Measurements from ENCODE around the gene FAM149A. TPM values are rescaled to one million over a fixed set of nuclear protein-coding genes. Genes with fewer than 3 reads are reported as not detected.

The FAM149A gene
- total RNA-seq, 1 experiment from 2014 or later: 14.6 TPM

DNA sequence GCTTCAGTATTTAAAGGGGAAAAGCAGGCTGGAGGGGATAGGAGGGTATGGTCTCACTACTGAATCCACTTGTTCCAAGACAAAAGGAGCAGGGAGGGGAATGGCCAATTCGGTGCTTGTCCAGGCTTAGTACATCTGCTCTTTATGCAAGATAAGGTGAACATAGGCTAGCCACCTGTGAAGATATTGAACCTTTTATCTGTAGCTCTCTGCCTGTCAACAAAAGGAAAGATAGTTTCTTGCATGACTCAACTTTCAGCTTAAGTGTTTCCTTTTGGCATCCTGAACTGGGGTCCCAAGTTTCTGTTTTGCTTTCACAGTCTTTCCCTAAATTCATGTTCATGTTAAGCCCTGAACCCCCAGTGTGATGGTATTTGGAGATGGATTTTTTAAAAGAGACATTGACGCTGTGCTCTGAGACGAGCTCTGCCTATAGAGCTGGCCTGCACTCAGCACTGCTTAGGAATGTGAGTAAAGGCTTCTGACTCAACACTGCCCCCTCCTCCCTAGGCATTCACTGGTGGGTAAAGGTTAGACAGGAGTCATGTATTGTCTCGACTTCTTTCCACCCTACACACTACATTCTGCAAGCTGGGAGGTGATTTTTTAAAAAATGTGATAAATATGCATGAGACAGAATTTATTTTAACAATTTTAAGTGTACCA, 28.2 kb downstream of the FAM149A start (continued):
- TF ChIP-seq HMGXB4 (CRISPR knock-in tag; IDR thresholded peaks at IDR 0.05) (no peak), CBFB (CRISPR knock-in tag; IDR thresholded peaks at IDR 0.05; ENCODE audit: low read depth) (no peak), SMAD3 (CRISPR knock-in tag; IDR thresholded peaks at IDR 0.05; ENCODE audit: borderline replicate concordance) (no peak), OVOL2 (CRISPR knock-in tag; IDR thresholded peaks at IDR 0.05; ENCODE audit: borderline replicate concordance) (no peak), NR2C2 (CRISPR knock-in tag; IDR thresholded peaks at IDR 0.05) (no peak), PRRX2 (CRISPR knock-in tag; IDR thresholded peaks at IDR 0.05) (no peak)

GRCh38 chr4:186134257-186134656, 29.8 kb downstream of the FAM149A start:
- no peak overlapping the region for H3K27ac Mint-ChIP-seq
- DNase-seq (ENCODE audit: low spot score) (no peak), ATAC-seq (no peak)
- H3K9me3 Mint-ChIP-seq: no peaks in the 10 kb centered on the region
- no peak overlapping the region for H3K4me3 Mint-ChIP-seq
- ChIA-PET POLR2A (no interaction called here), CTCF (interaction anchor here (1.5 to 4.3 kb wide), 3 partner anchors 55 to 96 kb away, joined by 6 to 71 read pairs (median 18); partner anchors contain the start of gene TLR3)
- H3K4me1 Mint-ChIP-seq: peaks cover 34% of the 10 kb centered on the region
- TF ChIP-seq HMGXB4 (CRISPR knock-in tag; IDR thresholded peaks at IDR 0.05) (no peak), ZNF317 (CRISPR knock-in tag; IDR thresholded peaks at IDR 0.05; ENCODE audit: borderline replicate concordance, low read depth) (no peak), SOX15 (CRISPR knock-in tag; IDR thresholded peaks at IDR 0.05) (no peak), TCF7 (CRISPR knock-in tag; IDR thresholded peaks at IDR 0.05; ENCODE audit: low read depth) (no peak), NR3C1 (CRISPR knock-in tag; conservative IDR thresholded peaks at IDR 0.05; ENCODE audit: low read depth) (no peak), E2F5 (CRISPR knock-in tag; IDR thresholded peaks at IDR 0.05) (no peak), FOXP4 (CRISPR knock-in tag; IDR thresholded peaks at IDR 0.05) (no peak), TEAD1 (CRISPR knock-in tag; IDR thresholded peaks at IDR 0.05) (no peak), NR1H2 (CRISPR knock-in tag; IDR thresholded peaks at IDR 0.05) (no peak), FOXK1 (CRISPR knock-in tag; IDR thresholded peaks at IDR 0.05) (no peak), NFATC4 (CRISPR knock-in tag; IDR thresholded peaks at IDR 0.05) (no peak)
- TF ChIP-seq, protein P1, sequence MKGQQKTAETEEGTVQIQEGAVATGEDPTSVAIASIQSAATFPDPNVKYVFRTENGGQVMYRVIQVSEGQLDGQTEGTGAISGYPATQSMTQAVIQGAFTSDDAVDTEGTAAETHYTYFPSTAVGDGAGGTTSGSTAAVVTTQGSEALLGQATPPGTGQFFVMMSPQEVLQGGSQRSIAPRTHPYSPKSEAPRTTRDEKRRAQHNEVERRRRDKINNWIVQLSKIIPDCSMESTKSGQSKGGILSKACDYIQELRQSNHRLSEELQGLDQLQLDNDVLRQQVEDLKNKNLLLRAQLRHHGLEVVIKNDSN (CRISPR knock-in tag; IDR thresholded peaks at IDR 0.05): no peak
- no peaks in the 10 kb centered on the region for H3K27me3 Mint-ChIP-seq (ENCODE audit: low read depth)
- no peaks in the 10 kb centered on the region for H3K36me3 Mint-ChIP-seq

All from WTC11 (cell line).